Left ventricle myocardium inferior (tissue), 1 donor: ENCODE data around the gene SMC6. TPM values are rescaled to one million over a fixed set of nuclear protein-coding genes. Genes with fewer than 3 reads are reported as not detected.

Experiments used
- DNase-seq: peaks from one replicate; pipeline ENCODE4 v3.0.0-alpha.2; 2020
- H3K27ac ChIP-seq: fragments of 200-600 bp; replicated peaks from 2 replicates; pipeline ENCODE4 v1.8.0; 2021
- H3K27me3 ChIP-seq: fragments of 200-600 bp; 2 replicates; pipeline ENCODE4 v1.8.0; 2021; ENCODE audit warnings: low read depth
- H3K36me3 ChIP-seq: fragments of 200-600 bp; 2 replicates; pipeline ENCODE4 v1.8.0; 2021
- H3K4me1 ChIP-seq: fragments of 200-600 bp; 2 replicates; pipeline ENCODE4 v1.8.0; 2021
- H3K4me3 ChIP-seq: fragments of 200-600 bp; 2 replicates; pipeline ENCODE4 v1.8.0; 2021; ENCODE audit warnings: mild to moderate bottlenecking, moderate library complexity
- H3K9me3 ChIP-seq: fragments of 200-600 bp; replicated peaks from 2 replicates; pipeline ENCODE4 v1.8.0; 2021
- intact Hi-C: fragments of 100-400 bp; cut with micrococcal nuclease; formaldehyde crosslinking; loops from one replicate; pipeline ENCODE4 v1.11.0; 2022
- total RNA-seq: library from RNA; stranded (reverse); fragmentation: NEBNext Ultra II Directional; extraction: Animal tissue kit (Norgen Biotek cat#: 25700); gene quantifications from one replicate; pipeline ENCODE4 v1.2.1, GENCODE V29; 2021
- TF ChIP-seq, protein P1 (sequence below): fragments of 200-600 bp; IDR thresholded peaks from 2 replicates; pipeline ENCODE4 v1.8.0; 2021; ENCODE audit warnings: antibody characterized with exemption, mild to moderate bottlenecking, borderline replicate concordance
- donor health status: DM: no; HTN: yes; CAD: no; lungs with severe emphysema.

Gene SMC6
- total RNA-seq, 1 donor from 2014 or later = 13.3 TPM

DNA sequence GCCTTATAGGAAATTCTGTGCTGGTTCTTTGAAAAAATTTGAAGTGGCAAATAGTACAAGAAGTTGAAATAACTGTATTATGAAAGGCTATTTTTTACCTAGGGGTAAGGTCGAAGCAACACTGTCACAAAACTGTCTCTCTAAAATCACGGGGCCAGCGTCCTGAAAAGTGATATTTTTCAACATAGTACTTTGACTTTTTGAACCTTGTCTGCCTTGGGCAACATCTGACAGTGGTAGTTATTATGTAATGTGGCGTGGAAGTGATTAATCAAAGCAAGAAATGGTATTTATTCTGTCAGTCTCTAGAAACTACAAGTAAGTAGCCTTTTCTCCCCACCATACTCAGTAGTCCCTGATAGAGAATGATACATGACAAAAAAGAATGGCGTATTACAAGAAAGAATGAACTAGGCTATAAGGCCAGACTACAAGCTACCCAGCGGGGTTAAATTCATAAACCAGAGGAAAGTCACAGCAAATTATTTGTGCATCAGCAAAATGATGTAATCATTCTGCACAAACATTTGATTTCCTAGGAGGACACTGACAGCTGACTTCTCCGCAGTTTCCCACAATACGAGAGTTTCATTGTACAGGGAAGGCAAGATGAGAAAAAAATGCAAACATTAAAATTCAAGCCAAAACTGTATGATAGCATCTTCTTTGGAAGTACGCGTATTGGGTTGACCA lies 10.2 kb upstream of the SMC6 start:
- no peak for DNase-seq
- H3K4me1 ChIP-seq = peaks cover 12% of the 10 kb centered on the region
- no peak overlapping the region for H3K27ac ChIP-seq
- no peak overlapping the region for H3K4me3 ChIP-seq
- no peaks in the 10 kb centered on the region for H3K27me3 ChIP-seq
- peaks cover 6% of the 10 kb centered on the region for H3K36me3 ChIP-seq
- TF ChIP-seq, protein P1, sequence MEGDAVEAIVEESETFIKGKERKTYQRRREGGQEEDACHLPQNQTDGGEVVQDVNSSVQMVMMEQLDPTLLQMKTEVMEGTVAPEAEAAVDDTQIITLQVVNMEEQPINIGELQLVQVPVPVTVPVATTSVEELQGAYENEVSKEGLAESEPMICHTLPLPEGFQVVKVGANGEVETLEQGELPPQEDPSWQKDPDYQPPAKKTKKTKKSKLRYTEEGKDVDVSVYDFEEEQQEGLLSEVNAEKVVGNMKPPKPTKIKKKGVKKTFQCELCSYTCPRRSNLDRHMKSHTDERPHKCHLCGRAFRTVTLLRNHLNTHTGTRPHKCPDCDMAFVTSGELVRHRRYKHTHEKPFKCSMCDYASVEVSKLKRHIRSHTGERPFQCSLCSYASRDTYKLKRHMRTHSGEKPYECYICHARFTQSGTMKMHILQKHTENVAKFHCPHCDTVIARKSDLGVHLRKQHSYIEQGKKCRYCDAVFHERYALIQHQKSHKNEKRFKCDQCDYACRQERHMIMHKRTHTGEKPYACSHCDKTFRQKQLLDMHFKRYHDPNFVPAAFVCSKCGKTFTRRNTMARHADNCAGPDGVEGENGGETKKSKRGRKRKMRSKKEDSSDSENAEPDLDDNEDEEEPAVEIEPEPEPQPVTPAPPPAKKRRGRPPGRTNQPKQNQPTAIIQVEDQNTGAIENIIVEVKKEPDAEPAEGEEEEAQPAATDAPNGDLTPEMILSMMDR = no peak
- intact Hi-C loops = no loop called here
- H3K9me3 ChIP-seq = no peaks in the 10 kb centered on the region

DNA sequence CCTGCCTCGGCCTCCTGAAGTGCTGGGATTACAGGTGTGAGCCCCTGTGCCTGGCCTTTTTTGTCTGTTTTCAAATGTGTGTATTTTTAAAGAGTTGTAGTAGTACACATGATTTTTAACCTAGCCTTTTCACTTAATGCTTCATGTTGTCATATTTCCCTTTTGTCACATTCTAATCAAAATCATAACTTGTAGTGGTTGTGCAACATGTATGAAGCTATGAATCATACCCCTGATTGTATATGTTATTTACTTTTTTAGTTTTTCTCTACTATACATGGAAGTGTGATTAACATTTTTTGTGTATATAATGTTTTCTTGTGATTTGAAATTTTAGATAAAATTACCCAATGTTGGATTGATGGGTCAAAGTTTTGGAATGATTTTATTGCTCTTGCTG lies 8.8 kb upstream of the SMC6 start:
- H3K27ac ChIP-seq = no peak overlapping the region
- H3K27me3 ChIP-seq = no peaks in the 10 kb centered on the region
- no peaks in the 10 kb centered on the region for H3K9me3 ChIP-seq
- peaks cover 6% of the 10 kb centered on the region for H3K36me3 ChIP-seq
- H3K4me1 ChIP-seq = peaks cover 17% of the 10 kb centered on the region
- H3K4me3 ChIP-seq = no peak overlapping the region
- no peak for DNase-seq
- TF ChIP-seq, protein P1 = no peak
- intact Hi-C loops = no loop called here

DNA sequence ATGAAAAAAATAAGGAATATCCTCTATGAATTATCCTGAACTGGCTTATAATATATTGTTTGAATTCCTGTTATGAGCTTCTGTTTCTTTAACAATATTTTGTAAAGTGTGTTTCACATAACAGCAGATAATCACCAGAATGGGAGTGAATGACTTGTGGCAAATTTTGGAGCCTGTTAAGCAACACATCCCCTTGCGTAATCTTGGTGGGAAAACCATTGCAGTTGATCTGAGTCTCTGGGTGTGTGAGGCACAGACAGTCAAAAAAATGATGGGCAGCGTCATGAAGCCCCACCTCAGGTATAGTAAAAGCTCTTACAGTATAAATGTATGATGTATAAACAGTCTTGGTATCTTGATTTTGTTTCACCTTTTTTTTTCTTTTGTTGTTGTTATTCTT lies 6.2 kb upstream of the SMC6 start:
- no peaks in the 10 kb centered on the region for H3K36me3 ChIP-seq
- intact Hi-C loops = no loop called here
- H3K27me3 ChIP-seq = no peaks in the 10 kb centered on the region
- TF ChIP-seq, protein P1 = no peak
- H3K9me3 ChIP-seq = no peaks in the 10 kb centered on the region
- no peak for DNase-seq
- H3K27ac ChIP-seq = no peak overlapping the region
- H3K4me1 ChIP-seq = peaks cover 31% of the 10 kb centered on the region
- H3K4me3 ChIP-seq = no peak overlapping the region

DNA sequence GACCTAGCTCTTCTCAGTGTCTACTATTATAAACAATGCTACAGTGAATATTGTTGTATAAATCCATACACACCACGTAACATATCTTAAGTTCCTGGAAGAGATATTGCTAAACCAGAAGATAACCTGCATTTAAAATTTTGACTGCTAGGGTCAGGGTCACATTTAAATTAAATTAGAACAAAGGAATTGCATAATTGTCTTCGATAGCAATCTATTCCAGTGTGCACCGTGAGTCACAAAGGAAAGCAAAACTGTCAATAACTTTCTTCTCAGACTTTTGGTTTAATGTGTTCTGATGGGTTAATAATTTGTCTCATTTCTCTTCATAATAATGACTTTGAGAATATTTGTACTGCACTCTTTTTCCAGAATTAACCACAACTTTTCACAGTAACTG lies 4.5 kb upstream of the SMC6 start:
- Histone ChIP-seq H3K36me3 (no peaks in the 10 kb centered on the region), H3K27ac (no peak overlapping the region), H3K9me3 (no peaks in the 10 kb centered on the region), H3K4me1 (peaks cover 44% of the 10 kb centered on the region), H3K4me3 (no peak overlapping the region), H3K27me3 (no peaks in the 10 kb centered on the region)
- intact Hi-C loops = no loop called here
- TF ChIP-seq, protein P1 = no peak
- no peak for DNase-seq

DNA sequence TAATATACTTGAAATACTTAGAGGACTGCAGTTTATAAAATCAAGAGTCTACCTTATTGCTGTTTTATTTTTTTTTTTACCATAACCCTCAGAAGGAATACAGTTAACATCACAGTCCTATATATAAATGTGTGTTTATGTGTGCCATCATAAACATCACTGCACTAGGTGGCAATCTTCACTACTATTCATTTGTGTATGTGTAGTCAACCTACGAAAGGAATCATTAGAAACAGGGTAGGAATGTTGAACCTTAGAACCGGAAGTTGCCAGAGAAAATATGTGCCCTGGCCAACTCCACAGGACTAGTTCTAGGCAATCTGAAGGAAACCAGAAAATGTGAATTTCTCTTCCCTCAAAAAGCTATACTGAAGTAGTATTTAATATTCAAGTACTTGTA lies 3.7 kb upstream of the SMC6 start:
- DNase-seq = no peak
- H3K4me1 ChIP-seq = peaks cover 52% of the 10 kb centered on the region
- no peaks in the 10 kb centered on the region for H3K9me3 ChIP-seq
- no peaks in the 10 kb centered on the region for H3K36me3 ChIP-seq
- TF ChIP-seq, protein P1 = no peak
- H3K4me3 ChIP-seq = no peak overlapping the region
- intact Hi-C loops = no loop called here
- H3K27me3 ChIP-seq = no peaks in the 10 kb centered on the region
- H3K27ac ChIP-seq = peak overlapping the region; percentile 7

DNA sequence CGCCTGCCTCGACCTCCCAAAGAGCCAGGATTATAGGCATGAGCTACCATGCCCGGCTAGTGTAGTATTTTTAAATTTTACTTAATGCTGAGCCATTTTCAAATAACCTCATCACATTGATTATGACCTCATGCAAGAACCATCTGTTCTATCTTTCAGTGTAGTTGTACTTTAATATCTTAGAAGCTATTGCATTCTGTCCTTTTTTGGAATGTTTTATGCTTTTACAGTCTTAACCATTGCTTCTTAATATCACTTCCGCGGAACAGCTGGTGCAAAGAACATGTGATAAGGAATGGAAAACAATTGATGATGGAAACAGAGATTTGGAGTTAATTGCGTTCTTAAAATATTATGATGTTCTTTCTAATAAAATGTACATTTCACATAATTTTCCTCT lies 3.1 kb upstream of the SMC6 start:
- Histone ChIP-seq H3K4me1 (peaks cover 58% of the 10 kb centered on the region), H3K27ac (no peak overlapping the region), H3K27me3 (no peaks in the 10 kb centered on the region), H3K4me3 (no peak overlapping the region), H3K9me3 (no peaks in the 10 kb centered on the region), H3K36me3 (no peaks in the 10 kb centered on the region)
- TF ChIP-seq, protein P1 = no peak
- intact Hi-C loops = no loop called here
- DNase-seq = no peak
